WTC11 (cell line): Measurements from ENCODE around the gene AGBL1. TPM values are rescaled to one million over a fixed set of nuclear protein-coding genes. Genes with fewer than 3 reads are reported as not detected.

Source experiments
- ATAC-seq: fragments of 200-7000 bp; cut with Tn5 transposase; 2 replicates; pipeline ENCODE4 v1.10.0; 2021; ENCODE audit warnings: mild to moderate bottlenecking, moderate library complexity
- CTCF ChIA-PET: fragments of 300-600 bp; sonication (Branson Sonifier 250); formaldehyde crosslinking; loops from one replicate; lab custom pipeline; 2021; ENCODE audit warnings: antibody characterized with exemption; lab: Charles Lee
- POLR2A ChIA-PET: fragments of 350-600 bp; sonication (Branson Sonifier 250); formaldehyde crosslinking; loops from one replicate; lab custom pipeline; 2021; ENCODE audit warnings: antibody characterized with exemption; lab: Charles Lee
- DNase-seq: peaks from one replicate; pipeline ENCODE4 v3.0.0; 2021; ENCODE audit warnings: low spot score
- H3K27ac Mint-ChIP-seq: 2 replicates; pipeline ENCODE4 v1.8.0; 2021; ENCODE audit warnings: mixed read lengths
- H3K27me3 Mint-ChIP-seq: 2 replicates; pipeline ENCODE4 v1.8.0; 2021; ENCODE audit warnings: low read depth, mild to moderate bottlenecking, moderate library complexity, mixed read lengths
- H3K36me3 Mint-ChIP-seq: 2 replicates; pipeline ENCODE4 v1.8.0; 2021; ENCODE audit warnings: mixed read lengths
- H3K4me1 Mint-ChIP-seq: 2 replicates; pipeline ENCODE4 v1.8.0; 2022; ENCODE audit warnings: mixed read lengths
- H3K4me3 Mint-ChIP-seq: 2 replicates; pipeline ENCODE4 v1.8.0; 2021; ENCODE audit warnings: mild to moderate bottlenecking, moderate library complexity, mixed read lengths
- H3K9me3 Mint-ChIP-seq: 2 replicates; pipeline ENCODE4 v1.8.0; 2021; ENCODE audit warnings: mixed read lengths
- ATF2 ChIP-seq: sonication (generic); formaldehyde crosslinking; IDR thresholded peaks from 2 replicates; pipeline ENCODE4 v1.8.1; 2022; ENCODE audit warnings: low read depth, missing genetic modification reagents, borderline replicate concordance
- GTF2I ChIP-seq: fragments of 250-450 bp; sonication (Bioruptor Pico); conservative IDR thresholded peaks from 2 replicates; pipeline ENCODE4 v1.4.0; 2021; ENCODE audit warnings: mild to moderate bottlenecking
- MYBL2 ChIP-seq: sonication (generic); formaldehyde crosslinking; IDR thresholded peaks from 2 replicates; pipeline ENCODE4 v1.8.1; 2023; ENCODE audit warnings: mild to moderate bottlenecking, moderate library complexity, missing genetic modification reagents
- NFATC4 ChIP-seq: fragments of 250-450 bp; sonication (Bioruptor Pico); IDR thresholded peaks from 2 replicates; pipeline ENCODE4 v1.9.0; 2021; ENCODE audit warnings: mild to moderate bottlenecking
- NFE2L1 ChIP-seq: sonication (generic); formaldehyde crosslinking; IDR thresholded peaks from 2 replicates; pipeline ENCODE4 v1.8.1; 2023; ENCODE audit warnings: missing genetic modification reagents
- SMAD3 ChIP-seq: sonication (generic); formaldehyde crosslinking; IDR thresholded peaks from 2 replicates; pipeline ENCODE4 v1.8.0; 2022; ENCODE audit warnings: missing genetic modification reagents, mild to moderate bottlenecking, borderline replicate concordance
- SOX15 ChIP-seq: fragments of 250-450 bp; sonication (Bioruptor Pico); IDR thresholded peaks from 2 replicates; pipeline ENCODE4 v1.9.0; 2021; ENCODE audit warnings: mild to moderate bottlenecking
- TEAD4 ChIP-seq: sonication (generic); formaldehyde crosslinking; IDR thresholded peaks from 2 replicates; pipeline ENCODE4 v1.8.0; 2022; ENCODE audit warnings: mild to moderate bottlenecking, missing genetic modification reagents
- ZNF121 ChIP-seq: sonication (generic); formaldehyde crosslinking; IDR thresholded peaks from 2 replicates; pipeline ENCODE4 v1.8.0; 2023; ENCODE audit warnings: missing genetic modification reagents
- ZNF263 ChIP-seq: sonication (generic); formaldehyde crosslinking; IDR thresholded peaks from 2 replicates; pipeline ENCODE4 v1.8.1; 2022; ENCODE audit warnings: low read depth, mild to moderate bottlenecking, moderate library complexity, missing genetic modification reagents
- total RNA-seq: library from RNA; stranded (reverse); gene quantifications from 3 replicates; pipeline ENCODE4 v1.2.3, GENCODE V29; 2021
- TF ChIP-seq, protein P1 (sequence below): sonication (generic); formaldehyde crosslinking; IDR thresholded peaks from 2 replicates; pipeline ENCODE4 v1.8.1; 2023; ENCODE audit warnings: mild to moderate bottlenecking, missing genetic modification reagents, moderate library complexity
- TF ChIP-seq, protein P2 (sequence below): sonication (generic); formaldehyde crosslinking; IDR thresholded peaks from 2 replicates; pipeline ENCODE4 v1.8.1; 2023; ENCODE audit warnings: mild to moderate bottlenecking, missing genetic modification reagents, moderate library complexity
- TF ChIP-seq, protein P3 (sequence below): fragments of 250-450 bp; sonication (Bioruptor Pico); IDR thresholded peaks from 2 replicates; pipeline ENCODE4 v1.9.0; 2021; ENCODE audit warnings: mild to moderate bottlenecking
- TF ChIP-seq, protein P4 (sequence below): sonication (generic); formaldehyde crosslinking; conservative IDR thresholded peaks from 2 replicates; pipeline ENCODE4 v1.8.1; 2023; ENCODE audit warnings: mild to moderate bottlenecking, low read depth, missing genetic modification reagents, moderate library complexity
- TF ChIP-seq, protein P5 (sequence below): fragments of 250-450 bp; sonication (Bioruptor Pico); IDR thresholded peaks from 2 replicates; pipeline ENCODE4 v1.9.0; 2021; ENCODE audit warnings: moderate library complexity, mild to moderate bottlenecking, inconsistent platforms, borderline replicate concordance
- TF ChIP-seq, protein P6 (sequence below): fragments of 250-450 bp; sonication (Bioruptor Pico); IDR thresholded peaks from 2 replicates; pipeline ENCODE4 v2.1.2; 2022; ENCODE audit warnings: mild to moderate bottlenecking, moderate library complexity
- TF ChIP-seq, protein P7 (sequence below): sonication (generic); formaldehyde crosslinking; IDR thresholded peaks from 2 replicates; pipeline ENCODE4 v1.8.1; 2022; ENCODE audit warnings: mild to moderate bottlenecking, moderate library complexity, missing genetic modification reagents

The AGBL1 gene
- total RNA-seq, 1 experiment from 2014 or later: not detected

- TF ChIP-seq NFATC4 (CRISPR knock-in tag): no peak
- TF ChIP-seq, all 79 proteins: peak for 0
Observed at GRCh38 chr15:86842199-86842598, 762.5 kb downstream of the AGBL1 start (continued).

GRCh38 chr15:86846036-86846435 is 766.4 kb downstream of the AGBL1 start:
- ATAC-seq (no peak), DNase-seq (no peak)
- Mint-ChIP-seq H3K27ac (no peak overlapping the region), H3K9me3 (0 out of 2 replicates have a peak, but pooled peaks cover 3% of the 10 kb centered on the region), H3K36me3 (no peaks in the 10 kb centered on the region), H3K27me3 (no peaks in the 10 kb centered on the region), H3K4me3 (no peak overlapping the region), H3K4me1 (no peaks in the 10 kb centered on the region)
- CTCF ChIA-PET: no interaction called here
- TF ChIP-seq, protein P1, sequence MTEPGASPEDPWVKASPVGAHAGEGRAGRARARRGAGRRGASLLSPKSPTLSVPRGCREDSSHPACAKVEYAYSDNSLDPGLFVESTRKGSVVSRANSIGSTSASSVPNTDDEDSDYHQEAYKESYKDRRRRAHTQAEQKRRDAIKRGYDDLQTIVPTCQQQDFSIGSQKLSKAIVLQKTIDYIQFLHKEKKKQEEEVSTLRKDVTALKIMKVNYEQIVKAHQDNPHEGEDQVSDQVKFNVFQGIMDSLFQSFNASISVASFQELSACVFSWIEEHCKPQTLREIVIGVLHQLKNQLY (CRISPR knock-in tag): no peak
- TF ChIP-seq GTF2I (no peak), ZNF263 (no peak), MYBL2 (no peak), ATF2 (CRISPR knock-in tag) (no peak), NFE2L1 (CRISPR knock-in tag) (no peak), SMAD3 (CRISPR knock-in tag) (no peak)
- TF ChIP-seq, protein P2, sequence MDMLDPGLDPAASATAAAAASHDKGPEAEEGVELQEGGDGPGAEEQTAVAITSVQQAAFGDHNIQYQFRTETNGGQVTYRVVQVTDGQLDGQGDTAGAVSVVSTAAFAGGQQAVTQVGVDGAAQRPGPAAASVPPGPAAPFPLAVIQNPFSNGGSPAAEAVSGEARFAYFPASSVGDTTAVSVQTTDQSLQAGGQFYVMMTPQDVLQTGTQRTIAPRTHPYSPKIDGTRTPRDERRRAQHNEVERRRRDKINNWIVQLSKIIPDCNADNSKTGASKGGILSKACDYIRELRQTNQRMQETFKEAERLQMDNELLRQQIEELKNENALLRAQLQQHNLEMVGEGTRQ: no peak
- TF ChIP-seq, protein P3, sequence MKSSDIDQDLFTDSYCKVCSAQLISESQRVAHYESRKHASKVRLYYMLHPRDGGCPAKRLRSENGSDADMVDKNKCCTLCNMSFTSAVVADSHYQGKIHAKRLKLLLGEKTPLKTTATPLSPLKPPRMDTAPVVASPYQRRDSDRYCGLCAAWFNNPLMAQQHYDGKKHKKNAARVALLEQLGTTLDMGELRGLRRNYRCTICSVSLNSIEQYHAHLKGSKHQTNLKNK: no peak
- TF ChIP-seq, protein P4, sequence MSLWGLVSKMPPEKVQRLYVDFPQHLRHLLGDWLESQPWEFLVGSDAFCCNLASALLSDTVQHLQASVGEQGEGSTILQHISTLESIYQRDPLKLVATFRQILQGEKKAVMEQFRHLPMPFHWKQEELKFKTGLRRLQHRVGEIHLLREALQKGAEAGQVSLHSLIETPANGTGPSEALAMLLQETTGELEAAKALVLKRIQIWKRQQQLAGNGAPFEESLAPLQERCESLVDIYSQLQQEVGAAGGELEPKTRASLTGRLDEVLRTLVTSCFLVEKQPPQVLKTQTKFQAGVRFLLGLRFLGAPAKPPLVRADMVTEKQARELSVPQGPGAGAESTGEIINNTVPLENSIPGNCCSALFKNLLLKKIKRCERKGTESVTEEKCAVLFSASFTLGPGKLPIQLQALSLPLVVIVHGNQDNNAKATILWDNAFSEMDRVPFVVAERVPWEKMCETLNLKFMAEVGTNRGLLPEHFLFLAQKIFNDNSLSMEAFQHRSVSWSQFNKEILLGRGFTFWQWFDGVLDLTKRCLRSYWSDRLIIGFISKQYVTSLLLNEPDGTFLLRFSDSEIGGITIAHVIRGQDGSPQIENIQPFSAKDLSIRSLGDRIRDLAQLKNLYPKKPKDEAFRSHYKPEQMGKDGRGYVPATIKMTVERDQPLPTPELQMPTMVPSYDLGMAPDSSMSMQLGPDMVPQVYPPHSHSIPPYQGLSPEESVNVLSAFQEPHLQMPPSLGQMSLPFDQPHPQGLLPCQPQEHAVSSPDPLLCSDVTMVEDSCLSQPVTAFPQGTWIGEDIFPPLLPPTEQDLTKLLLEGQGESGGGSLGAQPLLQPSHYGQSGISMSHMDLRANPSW (CRISPR knock-in tag): no peak
- TF ChIP-seq, protein P5, sequence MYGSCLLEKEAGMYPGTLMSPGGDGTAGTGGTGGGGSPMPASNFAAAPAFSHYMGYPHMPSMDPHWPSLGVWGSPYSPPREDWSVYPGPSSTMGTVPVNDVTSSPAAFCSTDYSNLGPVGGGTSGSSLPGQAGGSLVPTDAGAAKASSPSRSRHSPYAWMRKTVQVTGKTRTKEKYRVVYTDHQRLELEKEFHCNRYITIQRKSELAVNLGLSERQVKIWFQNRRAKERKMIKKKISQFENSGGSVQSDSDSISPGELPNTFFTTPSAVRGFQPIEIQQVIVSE (CRISPR knock-in tag): no peak
- POLR2A ChIA-PET: no interaction called here

GRCh38 chr15:86849136-86849535 is 769.5 kb downstream of the AGBL1 start:
- ChIA-PET POLR2A (no interaction called here), CTCF (interaction anchor here (0.6 kb wide), 1 partner anchor 107 kb away, joined by 5 read pairs; no protein-coding TSS in a partner anchor)
- Mint-ChIP-seq H3K4me3 (no peak overlapping the region), H3K36me3 (no peaks in the 10 kb centered on the region), H3K27me3 (no peaks in the 10 kb centered on the region), H3K9me3 (0 out of 2 replicates have a peak, but pooled peaks cover 3% of the 10 kb centered on the region)
- ATAC-seq: no peak
- TF ChIP-seq SOX15 (CRISPR knock-in tag) (no peak), TEAD4 (CRISPR knock-in tag) (no peak), ZNF121 (CRISPR knock-in tag) (no peak), GTF2I (no peak)
- TF ChIP-seq, protein P6, sequence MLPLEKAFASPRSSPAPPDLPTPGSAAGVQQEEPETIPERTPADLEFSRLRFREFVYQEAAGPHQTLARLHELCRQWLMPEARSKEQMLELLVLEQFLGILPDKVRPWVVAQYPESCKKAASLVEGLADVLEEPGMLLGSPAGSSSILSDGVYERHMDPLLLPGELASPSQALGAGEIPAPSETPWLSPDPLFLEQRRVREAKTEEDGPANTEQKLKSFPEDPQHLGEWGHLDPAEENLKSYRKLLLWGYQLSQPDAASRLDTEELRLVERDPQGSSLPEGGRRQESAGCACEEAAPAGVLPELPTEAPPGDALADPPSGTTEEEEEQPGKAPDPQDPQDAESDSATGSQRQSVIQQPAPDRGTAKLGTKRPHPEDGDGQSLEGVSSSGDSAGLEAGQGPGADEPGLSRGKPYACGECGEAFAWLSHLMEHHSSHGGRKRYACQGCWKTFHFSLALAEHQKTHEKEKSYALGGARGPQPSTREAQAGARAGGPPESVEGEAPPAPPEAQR: no peak
- TF ChIP-seq, protein P7, sequence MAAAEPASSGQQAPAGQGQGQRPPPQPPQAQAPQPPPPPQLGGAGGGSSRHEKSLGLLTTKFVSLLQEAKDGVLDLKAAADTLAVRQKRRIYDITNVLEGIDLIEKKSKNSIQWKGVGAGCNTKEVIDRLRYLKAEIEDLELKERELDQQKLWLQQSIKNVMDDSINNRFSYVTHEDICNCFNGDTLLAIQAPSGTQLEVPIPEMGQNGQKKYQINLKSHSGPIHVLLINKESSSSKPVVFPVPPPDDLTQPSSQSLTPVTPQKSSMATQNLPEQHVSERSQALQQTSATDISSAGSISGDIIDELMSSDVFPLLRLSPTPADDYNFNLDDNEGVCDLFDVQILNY (CRISPR knock-in tag): no peak
- TF ChIP-seq, all 79 proteins: peak for 0
- DNase-seq: no peak
- Mint-ChIP-seq H3K27ac (no peak overlapping the region), H3K4me1 (no peaks in the 10 kb centered on the region)
